ENCODE data around the gene SPPL3.

Gene SPPL3

DNA sequence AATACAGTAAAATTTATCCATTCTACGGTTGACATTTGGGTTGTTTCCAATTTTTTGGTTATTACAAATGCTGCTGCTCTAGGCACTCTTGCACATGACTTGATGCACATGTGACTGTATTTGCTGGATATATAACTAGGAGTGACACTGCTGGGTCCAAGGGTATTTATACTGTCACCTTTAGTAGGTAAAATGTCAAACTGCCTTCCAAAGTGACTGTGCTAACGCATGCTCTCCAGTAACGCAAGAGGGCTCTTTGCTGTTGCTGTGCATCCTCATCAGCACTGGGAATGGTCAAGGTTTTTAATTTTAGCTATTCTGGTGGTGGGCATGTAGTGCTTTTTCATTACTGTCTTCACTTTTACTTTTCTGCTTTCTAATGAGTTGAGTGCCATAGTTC, 116.3 kb downstream of the SPPL3 start:
- no peaks in the 10 kb centered on the region for H3K27me3 ChIP-seq (ENCODE audit: control insufficient read depth, insufficient read depth, low read length)
- H3K27ac ChIP-seq (ENCODE audit: low read length) = no peak overlapping the region
- H3K9me3 ChIP-seq (ENCODE audit: control insufficient read depth, low read depth, low read length) = no peaks in the 10 kb centered on the region
- H3K9ac ChIP-seq (ENCODE audit: low read length) = no peak overlapping the region
- no peak overlapping the region for H3K4me3 ChIP-seq (ENCODE audit: low read length)
- H3K36me3 ChIP-seq (ENCODE audit: control insufficient read depth, low read depth, low read length) = no peaks in the 10 kb centered on the region
- H3K4me1 ChIP-seq (ENCODE audit: control insufficient read depth, low read depth, low read length) = no peaks in the 10 kb centered on the region

DNA sequence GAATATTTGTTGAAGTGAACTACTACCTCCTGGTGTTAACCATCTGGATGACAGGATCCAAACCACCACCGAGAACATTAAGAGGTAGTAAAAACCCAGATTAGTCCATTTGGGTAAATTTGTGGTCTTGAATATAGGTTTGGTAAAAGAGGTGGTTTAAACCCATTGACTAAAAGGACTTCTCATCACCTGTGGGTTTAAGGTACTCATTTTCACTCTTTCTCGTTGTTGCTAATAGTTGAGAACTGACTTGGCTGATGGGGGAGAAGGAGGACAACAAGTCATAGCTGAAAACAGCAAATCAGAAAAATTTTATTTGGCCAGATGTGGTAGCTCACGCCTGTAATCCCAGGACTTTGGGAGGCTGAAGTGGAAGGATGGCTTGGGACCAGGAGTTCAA, 119.4 kb downstream of the SPPL3 start:
- Histone ChIP-seq H3K27me3 (ENCODE audit: control insufficient read depth, insufficient read depth, low read length) (no peaks in the 10 kb centered on the region), H3K36me3 (ENCODE audit: control insufficient read depth, low read depth, low read length) (peaks cover 11% of the 10 kb centered on the region), H3K4me3 (ENCODE audit: low read length) (no peak overlapping the region), H3K4me1 (ENCODE audit: control insufficient read depth, low read depth, low read length) (no peaks in the 10 kb centered on the region), H3K9me3 (ENCODE audit: control insufficient read depth, low read depth, low read length) (no peaks in the 10 kb centered on the region), H3K9ac (ENCODE audit: low read length) (no peak overlapping the region), H3K27ac (ENCODE audit: low read length) (no peak overlapping the region)

DNA sequence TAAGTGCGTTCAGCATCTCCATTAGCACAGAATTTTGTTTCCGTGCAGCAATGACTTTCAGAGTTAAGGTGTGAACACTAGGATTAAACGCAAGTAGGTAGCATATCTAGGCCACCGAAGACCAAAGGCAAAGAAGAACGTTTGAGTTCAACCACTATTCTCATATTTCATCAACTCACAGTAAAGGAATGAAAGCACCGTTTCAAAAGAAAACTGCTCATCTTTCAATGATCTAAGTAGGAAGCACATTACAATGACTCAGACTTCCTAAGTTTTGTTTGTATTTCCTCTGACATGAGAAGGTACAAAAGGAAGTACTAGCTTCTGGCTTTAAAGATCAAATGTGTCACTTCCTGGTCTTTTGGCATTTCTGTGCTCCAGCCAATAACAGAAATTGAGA, 121.0 kb downstream of the SPPL3 start:
- no peaks in the 10 kb centered on the region for H3K9me3 ChIP-seq (ENCODE audit: control insufficient read depth, low read depth, low read length)
- H3K27me3 ChIP-seq (ENCODE audit: control insufficient read depth, insufficient read depth, low read length) = no peaks in the 10 kb centered on the region
- no peak overlapping the region for H3K4me3 ChIP-seq (ENCODE audit: low read length)
- no peak overlapping the region for H3K27ac ChIP-seq (ENCODE audit: low read length)
- peaks cover 11% of the 10 kb centered on the region for H3K36me3 ChIP-seq (ENCODE audit: control insufficient read depth, low read depth, low read length)
- no peak overlapping the region for H3K9ac ChIP-seq (ENCODE audit: low read length)
- no peaks in the 10 kb centered on the region for H3K4me1 ChIP-seq (ENCODE audit: control insufficient read depth, low read depth, low read length)

DNA sequence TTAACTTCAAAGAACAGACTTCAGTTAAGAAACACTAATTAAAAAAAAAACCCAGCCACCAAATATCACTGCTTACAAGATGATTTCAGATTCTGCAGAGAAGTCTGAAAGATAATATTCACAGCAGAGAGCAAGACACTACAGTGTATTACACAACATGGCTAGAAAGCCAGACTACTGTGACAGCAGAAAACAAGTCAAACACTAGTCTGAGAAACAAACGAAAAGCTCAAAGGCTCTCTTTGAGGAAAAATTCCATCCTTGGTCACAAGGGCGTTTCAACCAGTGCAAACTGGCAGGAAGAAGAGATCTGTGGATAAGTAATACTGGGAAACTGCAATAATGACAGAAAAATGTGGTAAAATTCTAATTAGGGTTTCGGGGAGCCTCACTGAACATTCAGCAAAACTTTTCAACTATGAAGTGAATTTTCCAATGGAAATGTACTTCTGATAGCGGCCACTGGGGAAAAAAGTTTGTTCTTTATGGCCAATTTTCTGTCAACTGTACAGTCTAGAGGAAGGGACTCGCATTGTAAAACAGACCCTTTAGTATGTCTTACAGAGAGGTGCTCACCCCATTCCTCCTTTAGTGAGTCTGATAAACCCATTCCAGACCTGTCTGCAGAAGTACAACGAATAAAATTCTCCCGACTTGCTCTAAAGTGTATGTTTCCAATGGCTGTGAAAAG, 128.2 kb downstream of the SPPL3 start:
- Histone ChIP-seq H3K27me3 (ENCODE audit: control insufficient read depth, insufficient read depth, low read length) (no peaks in the 10 kb centered on the region), H3K4me3 (ENCODE audit: low read length) (no peak overlapping the region), H3K4me1 (ENCODE audit: control insufficient read depth, low read depth, low read length) (no peaks in the 10 kb centered on the region), H3K36me3 (ENCODE audit: control insufficient read depth, low read depth, low read length) (peaks cover 1% of the 10 kb centered on the region), H3K27ac (ENCODE audit: low read length) (no peak overlapping the region), H3K9ac (ENCODE audit: low read length) (no peak overlapping the region), H3K9me3 (ENCODE audit: control insufficient read depth, low read depth, low read length) (no peaks in the 10 kb centered on the region)

DNA sequence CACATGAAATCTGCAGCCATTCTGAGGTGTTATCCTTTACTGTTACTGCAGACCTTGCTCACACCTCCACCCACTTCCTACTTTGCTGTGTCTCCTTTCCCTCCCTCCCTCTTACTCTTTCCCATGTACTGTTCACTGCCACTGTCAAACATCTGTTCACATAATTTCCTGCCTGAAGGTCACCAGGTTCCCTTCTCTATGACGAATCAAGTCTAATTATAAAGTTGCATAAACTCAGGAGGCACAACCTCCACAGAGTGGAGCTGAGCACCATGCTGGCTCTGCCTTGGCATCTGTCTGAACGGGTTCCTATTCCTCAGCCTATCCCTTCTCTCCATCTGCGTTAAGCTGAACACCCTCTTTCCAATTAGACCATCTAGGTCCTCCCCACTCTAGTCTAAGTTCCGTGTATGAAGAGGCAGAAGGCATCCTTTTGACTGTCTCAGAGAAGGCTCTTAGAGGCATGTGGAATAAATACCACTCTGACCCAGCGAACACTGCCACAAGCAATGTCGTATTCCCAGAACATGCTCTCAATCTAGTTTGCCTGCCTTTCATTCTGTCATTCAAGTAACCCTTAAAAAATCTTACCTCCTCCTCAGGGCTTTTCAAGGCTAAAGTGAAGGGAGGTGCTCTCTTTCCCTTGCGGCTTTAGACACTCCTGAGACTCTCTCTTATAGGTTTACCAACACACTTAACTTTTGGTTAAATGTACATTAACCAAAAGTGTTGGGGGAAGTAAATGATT, 129.8 kb downstream of the SPPL3 start:
- Histone ChIP-seq H3K9ac (ENCODE audit: low read length) (no peak overlapping the region), H3K27me3 (ENCODE audit: control insufficient read depth, insufficient read depth, low read length) (no peaks in the 10 kb centered on the region), H3K27ac (ENCODE audit: low read length) (no peak overlapping the region), H3K4me1 (ENCODE audit: control insufficient read depth, low read depth, low read length) (no peaks in the 10 kb centered on the region), H3K36me3 (ENCODE audit: control insufficient read depth, low read depth, low read length) (no peaks in the 10 kb centered on the region), H3K4me3 (ENCODE audit: low read length) (no peak overlapping the region), H3K9me3 (ENCODE audit: control insufficient read depth, low read depth, low read length) (no peaks in the 10 kb centered on the region)

DNA sequence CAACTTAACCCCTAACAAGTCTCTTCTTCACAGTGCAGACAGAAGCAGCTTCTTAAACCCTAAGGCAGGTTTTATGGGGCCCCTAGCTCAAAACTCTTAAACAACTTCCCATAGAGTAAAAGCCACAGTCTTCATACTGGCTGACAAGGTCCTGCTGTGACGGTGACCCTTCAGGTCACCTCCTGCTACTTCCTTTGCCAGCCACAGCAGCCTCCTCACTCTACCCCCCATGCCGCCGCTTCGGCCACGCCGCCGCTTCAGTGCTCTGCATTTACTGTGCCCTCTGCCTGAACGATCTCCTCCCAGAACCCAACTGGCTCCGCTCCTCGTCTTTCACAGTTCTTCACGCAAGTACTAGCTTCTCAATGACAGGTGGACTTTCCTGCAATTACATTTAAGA, 133.1 kb downstream of the SPPL3 start:
- Histone ChIP-seq H3K9me3 (ENCODE audit: control insufficient read depth, low read depth, low read length) (no peaks in the 10 kb centered on the region), H3K9ac (ENCODE audit: low read length) (no peak overlapping the region), H3K36me3 (ENCODE audit: control insufficient read depth, low read depth, low read length) (peaks cover 27% of the 10 kb centered on the region), H3K27ac (ENCODE audit: low read length) (no peak overlapping the region), H3K4me3 (ENCODE audit: low read length) (no peak overlapping the region), H3K4me1 (ENCODE audit: control insufficient read depth, low read depth, low read length) (no peaks in the 10 kb centered on the region), H3K27me3 (ENCODE audit: control insufficient read depth, insufficient read depth, low read length) (no peaks in the 10 kb centered on the region)

DNA sequence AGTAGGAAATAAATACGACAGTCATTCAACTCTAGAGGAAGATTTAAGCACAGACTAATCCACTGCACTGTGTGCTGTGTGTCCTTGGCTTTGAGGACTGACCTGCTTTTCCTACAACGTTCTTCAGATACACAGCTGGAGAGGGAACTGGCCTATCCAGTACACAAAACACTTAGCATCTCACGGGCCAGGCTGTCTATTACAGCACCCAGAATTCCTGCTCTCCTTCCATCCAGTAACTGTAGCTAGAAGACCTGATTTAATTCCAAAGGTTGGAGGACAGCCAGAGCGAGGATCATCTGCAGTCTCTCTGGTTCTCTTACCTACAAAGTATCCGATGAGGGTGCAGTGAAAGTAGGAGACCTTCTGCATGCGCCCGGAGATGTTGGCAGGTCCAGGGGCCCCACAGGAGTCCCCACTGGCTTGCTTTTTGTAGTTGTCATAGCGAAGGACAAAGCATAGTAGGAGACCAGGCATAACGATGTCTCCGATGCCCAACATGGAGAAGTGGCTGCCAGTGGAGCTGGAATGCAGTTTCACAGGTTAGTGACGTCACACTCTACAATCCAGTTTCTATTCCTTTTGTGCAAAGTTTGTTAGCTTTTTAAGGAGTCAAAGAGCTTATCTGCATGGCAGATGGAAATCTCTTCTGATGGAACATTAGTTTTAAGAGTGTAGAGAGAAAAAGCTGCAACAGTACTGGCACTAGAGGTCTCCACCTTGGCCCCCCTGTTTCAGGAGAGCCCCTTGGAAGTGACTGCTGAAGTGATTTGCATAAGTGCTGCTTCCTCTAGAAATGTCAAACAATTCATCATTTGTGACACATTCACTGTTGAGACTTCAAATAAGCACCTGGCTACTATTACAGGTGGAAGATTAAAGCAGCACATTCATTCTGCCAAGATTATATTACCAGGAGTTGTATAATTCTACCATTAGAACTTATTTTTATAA, 136.8 kb downstream of the SPPL3 start:
- Histone ChIP-seq H3K4me1 (ENCODE audit: control insufficient read depth, low read depth, low read length) (no peaks in the 10 kb centered on the region), H3K27ac (ENCODE audit: low read length) (no peak overlapping the region), H3K4me3 (ENCODE audit: low read length) (no peak overlapping the region), H3K9me3 (ENCODE audit: control insufficient read depth, low read depth, low read length) (no peaks in the 10 kb centered on the region), H3K36me3 (ENCODE audit: control insufficient read depth, low read depth, low read length) (peaks cover 41% of the 10 kb centered on the region), H3K9ac (ENCODE audit: low read length) (no peak overlapping the region), H3K27me3 (ENCODE audit: control insufficient read depth, insufficient read depth, low read length) (no peaks in the 10 kb centered on the region)

DNA sequence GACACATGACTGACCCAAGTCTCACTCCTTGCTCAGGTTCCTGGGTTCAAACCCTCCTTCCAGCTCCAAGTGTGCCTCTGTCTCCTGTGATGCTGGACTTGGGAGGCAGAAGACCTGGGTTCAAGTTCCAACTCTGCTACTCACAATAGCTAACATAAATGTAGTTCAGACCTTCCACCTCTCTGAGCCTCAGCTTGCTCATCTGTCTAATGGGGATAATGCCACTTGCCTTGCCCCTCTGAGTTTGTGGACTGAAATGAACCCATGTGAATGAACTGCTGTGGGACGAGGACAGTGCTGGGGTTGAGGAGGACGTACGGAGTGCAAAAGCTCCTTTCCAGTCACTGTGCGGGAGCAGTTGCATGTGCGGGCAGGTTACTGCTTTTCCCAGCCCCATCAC, 137.6 kb downstream of the SPPL3 start:
- Histone ChIP-seq H3K9me3 (ENCODE audit: control insufficient read depth, low read depth, low read length) (no peaks in the 10 kb centered on the region), H3K27me3 (ENCODE audit: control insufficient read depth, insufficient read depth, low read length) (no peaks in the 10 kb centered on the region), H3K27ac (ENCODE audit: low read length) (no peak overlapping the region), H3K9ac (ENCODE audit: low read length) (no peak overlapping the region), H3K4me1 (ENCODE audit: control insufficient read depth, low read depth, low read length) (no peaks in the 10 kb centered on the region), H3K36me3 (ENCODE audit: control insufficient read depth, low read depth, low read length) (peaks cover 41% of the 10 kb centered on the region), H3K4me3 (ENCODE audit: low read length) (no peak overlapping the region)

DNA sequence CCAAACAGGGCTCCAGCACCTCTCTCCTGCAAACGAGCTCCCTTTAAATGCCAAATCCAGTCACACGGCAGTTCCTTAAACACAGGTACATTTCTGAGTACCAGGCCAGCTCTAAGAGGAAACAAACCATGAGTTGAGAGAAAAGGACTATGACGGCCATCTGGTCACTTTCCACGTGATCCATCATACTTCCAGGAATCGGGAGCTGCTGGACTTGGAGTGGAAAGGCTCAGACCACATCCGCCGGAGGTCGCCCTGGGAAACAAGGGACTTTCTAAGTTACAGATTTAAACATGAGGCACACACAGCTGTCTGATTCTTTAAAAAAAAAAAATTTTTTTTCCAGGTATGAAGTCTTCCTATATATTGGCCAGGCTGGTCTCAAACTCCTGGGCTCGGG, 139.3 kb downstream of the SPPL3 start:
- H3K27ac ChIP-seq (ENCODE audit: low read length) = no peak overlapping the region
- peaks cover 2% of the 10 kb centered on the region for H3K4me1 ChIP-seq (ENCODE audit: control insufficient read depth, low read depth, low read length)
- no peaks in the 10 kb centered on the region for H3K9me3 ChIP-seq (ENCODE audit: control insufficient read depth, low read depth, low read length)
- no peaks in the 10 kb centered on the region for H3K27me3 ChIP-seq (ENCODE audit: control insufficient read depth, insufficient read depth, low read length)
- no peak overlapping the region for H3K4me3 ChIP-seq (ENCODE audit: low read length)
- H3K9ac ChIP-seq (ENCODE audit: low read length) = no peak overlapping the region
- peaks cover 41% of the 10 kb centered on the region for H3K36me3 ChIP-seq (ENCODE audit: control insufficient read depth, low read depth, low read length)

DNA sequence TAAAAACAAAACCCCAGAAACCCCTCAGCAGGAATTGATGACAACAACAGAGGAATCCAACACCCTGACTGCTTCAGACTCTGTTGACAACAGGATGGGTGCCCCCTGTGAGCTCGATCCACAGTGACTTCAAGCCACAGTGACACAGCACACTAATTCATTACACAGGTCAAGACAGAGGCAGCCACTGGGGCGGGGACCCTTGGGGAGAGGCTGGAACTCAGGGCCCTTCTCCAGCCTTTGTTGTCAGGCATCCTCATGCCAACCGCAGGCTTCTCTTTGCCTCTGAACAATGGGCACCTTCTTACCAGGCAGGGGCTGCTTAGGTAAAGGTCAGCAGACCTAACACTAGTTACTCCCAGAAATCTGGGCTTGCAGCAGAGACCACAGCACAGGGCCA, 140.9 kb downstream of the SPPL3 start:
- H3K27me3 ChIP-seq (ENCODE audit: control insufficient read depth, insufficient read depth, low read length) = no peaks in the 10 kb centered on the region
- H3K9me3 ChIP-seq (ENCODE audit: control insufficient read depth, low read depth, low read length) = no peaks in the 10 kb centered on the region
- H3K27ac ChIP-seq (ENCODE audit: low read length) = no peak overlapping the region
- H3K4me1 ChIP-seq (ENCODE audit: control insufficient read depth, low read depth, low read length) = peaks cover 12% of the 10 kb centered on the region
- H3K4me3 ChIP-seq (ENCODE audit: low read length) = no peak overlapping the region
- peaks cover 35% of the 10 kb centered on the region for H3K36me3 ChIP-seq (ENCODE audit: control insufficient read depth, low read depth, low read length)
- H3K9ac ChIP-seq (ENCODE audit: low read length) = no peak overlapping the region

DNA sequence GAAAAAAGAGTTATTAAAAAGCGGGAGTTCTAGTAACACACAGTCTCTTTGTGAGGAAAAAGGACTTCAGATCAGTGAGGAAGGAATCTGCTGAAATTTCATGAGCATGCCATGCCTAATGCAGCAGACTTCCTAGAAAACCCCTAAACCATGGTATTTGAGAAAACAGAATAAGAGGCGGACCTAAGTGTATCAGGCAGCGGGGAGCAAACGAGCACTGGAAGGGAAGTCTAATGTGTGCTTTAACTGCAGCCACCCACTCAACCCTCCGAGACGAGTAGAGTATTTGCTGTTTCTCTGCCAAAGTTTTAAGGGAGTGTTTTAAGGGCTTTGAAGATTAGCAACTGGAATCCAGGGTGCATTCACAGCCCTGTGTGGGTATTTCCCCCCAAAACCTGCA, 142.1 kb downstream of the SPPL3 start:
- peaks cover 24% of the 10 kb centered on the region for H3K36me3 ChIP-seq (ENCODE audit: control insufficient read depth, low read depth, low read length)
- no peak overlapping the region for H3K27ac ChIP-seq (ENCODE audit: low read length)

More for the DNA sequence above, 142.1 kb downstream of the SPPL3 start:
- no peaks in the 10 kb centered on the region for H3K27me3 ChIP-seq (ENCODE audit: control insufficient read depth, insufficient read depth, low read length)
- H3K4me3 ChIP-seq (ENCODE audit: low read length) = no peak overlapping the region
- no peak overlapping the region for H3K9ac ChIP-seq (ENCODE audit: low read length)
- peaks cover 12% of the 10 kb centered on the region for H3K4me1 ChIP-seq (ENCODE audit: control insufficient read depth, low read depth, low read length)
- H3K9me3 ChIP-seq (ENCODE audit: control insufficient read depth, low read depth, low read length) = no peaks in the 10 kb centered on the region
